AG09319 (cell line): ENCODE measurements around the gene ARHGEF10L.

Source experiments
- DNase-seq: peaks from one replicate; pipeline ENCODE4 v3.0.0-alpha.2; 2010; ENCODE audit warnings: low read depth; ENCODE audit errors: extremely low read depth
- TF ChIP-seq, protein P1 (sequence below): IDR thresholded peaks from 2 replicates; pipeline ENCODE4 v1.5.1; 2011; ENCODE audit warnings: low read depth, mild to moderate bottlenecking, inconsistent platforms, low read length, moderate library complexity

ARHGEF10L gene

DNA sequence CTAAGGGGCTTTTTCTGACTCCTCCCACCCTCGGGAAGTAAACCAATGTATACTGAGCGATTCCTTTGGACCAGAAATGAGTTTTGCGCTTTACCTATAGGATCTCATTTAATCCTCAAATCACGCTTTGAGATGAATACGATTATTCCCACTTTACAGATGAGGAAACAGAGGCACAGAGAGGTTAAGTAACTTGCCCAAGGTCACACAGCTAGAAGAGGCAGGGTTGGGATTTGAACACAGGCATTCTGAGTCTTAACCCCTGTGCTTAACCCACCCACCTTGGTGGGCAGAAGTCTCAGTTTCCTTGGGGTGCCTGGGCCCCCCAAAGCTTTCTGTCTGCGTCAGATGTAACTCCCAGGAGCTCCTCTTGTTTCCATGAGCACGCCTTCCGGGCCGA lies 129.8 kb downstream of the ARHGEF10L start:
- TF ChIP-seq, protein P1, sequence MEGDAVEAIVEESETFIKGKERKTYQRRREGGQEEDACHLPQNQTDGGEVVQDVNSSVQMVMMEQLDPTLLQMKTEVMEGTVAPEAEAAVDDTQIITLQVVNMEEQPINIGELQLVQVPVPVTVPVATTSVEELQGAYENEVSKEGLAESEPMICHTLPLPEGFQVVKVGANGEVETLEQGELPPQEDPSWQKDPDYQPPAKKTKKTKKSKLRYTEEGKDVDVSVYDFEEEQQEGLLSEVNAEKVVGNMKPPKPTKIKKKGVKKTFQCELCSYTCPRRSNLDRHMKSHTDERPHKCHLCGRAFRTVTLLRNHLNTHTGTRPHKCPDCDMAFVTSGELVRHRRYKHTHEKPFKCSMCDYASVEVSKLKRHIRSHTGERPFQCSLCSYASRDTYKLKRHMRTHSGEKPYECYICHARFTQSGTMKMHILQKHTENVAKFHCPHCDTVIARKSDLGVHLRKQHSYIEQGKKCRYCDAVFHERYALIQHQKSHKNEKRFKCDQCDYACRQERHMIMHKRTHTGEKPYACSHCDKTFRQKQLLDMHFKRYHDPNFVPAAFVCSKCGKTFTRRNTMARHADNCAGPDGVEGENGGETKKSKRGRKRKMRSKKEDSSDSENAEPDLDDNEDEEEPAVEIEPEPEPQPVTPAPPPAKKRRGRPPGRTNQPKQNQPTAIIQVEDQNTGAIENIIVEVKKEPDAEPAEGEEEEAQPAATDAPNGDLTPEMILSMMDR: no peak

GRCh38 chr1:17669866-17670451 lies 130.5 kb downstream of the ARHGEF10L start:
- DNase-seq: no peak
- TF ChIP-seq, protein P1: no peak

More for the DNA sequence above, 129.8 kb downstream of the ARHGEF10L start:
- DNase-seq: no peak

GRCh38 chr1:17670587-17671313 lies 131.3 kb downstream of the ARHGEF10L start:
- TF ChIP-seq, protein P1: no peak
- no peak for DNase-seq

DNA sequence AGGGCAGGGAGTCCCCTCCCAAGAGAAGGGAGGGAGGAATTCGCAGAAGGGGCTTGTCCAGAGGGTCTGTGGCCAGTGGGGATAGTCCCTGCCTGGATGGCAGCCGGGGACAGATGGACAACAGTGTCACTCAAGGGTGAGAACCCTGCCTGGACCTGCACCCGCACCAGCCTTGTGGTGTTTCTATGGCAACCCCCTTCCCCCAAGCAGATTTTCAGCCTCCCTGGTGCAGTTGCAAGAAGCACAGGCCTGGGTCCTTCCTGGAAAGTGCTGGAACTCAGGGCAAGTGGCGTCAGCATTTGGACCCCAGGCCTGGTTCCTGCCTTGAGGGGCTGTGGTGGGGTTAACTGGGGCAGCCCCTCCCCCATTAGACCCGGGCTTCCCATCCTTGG lies 131.8 kb downstream of the ARHGEF10L start:
- TF ChIP-seq, protein P1: no peak
- DNase-seq: no peak

GRCh38 chr1:17671741-17672140 lies 132.2 kb downstream of the ARHGEF10L start:
- TF ChIP-seq, protein P1: no peak

GRCh38 chr1:17672226-17672625 lies 132.7 kb downstream of the ARHGEF10L start:
- no peak for DNase-seq
- TF ChIP-seq, protein P1: no peak

More at GRCh38 chr1:17671741-17672140, 132.2 kb downstream of the ARHGEF10L start:
- DNase-seq: no peak

- DNase-seq: no peak
These were observed 134.0 kb downstream of the ARHGEF10L start for GRCh38 chr1:17673329-17674072.

More at GRCh38 chr1:17673329-17674072, 134.0 kb downstream of the ARHGEF10L start:
- TF ChIP-seq, protein P1: no peak
